ENCODE measurements around the gene CCDC28A.

Gene CCDC28A

DNA sequence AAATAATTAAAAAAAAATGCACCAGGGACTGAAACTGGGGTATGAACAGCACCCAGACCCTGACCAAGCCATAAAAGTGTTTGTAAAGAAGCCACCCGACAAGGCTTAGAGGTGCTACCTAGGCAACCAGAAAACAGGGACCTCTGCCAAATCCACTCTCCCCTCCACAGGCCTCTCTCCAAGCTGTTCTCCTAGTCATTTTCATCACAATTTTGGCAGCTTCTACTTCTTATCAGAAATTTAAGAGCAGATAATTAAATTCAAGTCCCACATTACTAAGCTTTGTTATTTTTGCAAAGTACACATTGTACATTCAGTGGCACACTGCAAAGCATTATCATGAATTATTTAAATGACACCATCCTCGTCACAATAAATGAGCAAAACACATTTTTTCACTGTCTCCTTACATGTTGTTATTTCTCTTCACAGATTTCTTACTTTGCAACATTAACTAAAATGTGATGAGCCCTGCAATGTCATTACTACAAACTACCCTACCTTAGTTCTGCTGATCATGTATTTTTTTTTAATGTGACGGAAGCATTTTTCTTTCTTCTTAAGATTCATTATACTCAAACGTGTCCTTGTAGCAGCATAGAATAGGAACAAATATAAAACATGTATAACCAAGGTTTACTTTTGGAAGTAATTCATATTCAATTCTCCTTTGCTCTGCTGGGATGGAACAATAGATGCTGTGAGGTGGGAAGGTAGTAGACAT is 60.4 kb downstream of the CCDC28A start:
- no peak for DNase-seq (ENCODE audit: low read depth in 3 of 3)

DNA sequence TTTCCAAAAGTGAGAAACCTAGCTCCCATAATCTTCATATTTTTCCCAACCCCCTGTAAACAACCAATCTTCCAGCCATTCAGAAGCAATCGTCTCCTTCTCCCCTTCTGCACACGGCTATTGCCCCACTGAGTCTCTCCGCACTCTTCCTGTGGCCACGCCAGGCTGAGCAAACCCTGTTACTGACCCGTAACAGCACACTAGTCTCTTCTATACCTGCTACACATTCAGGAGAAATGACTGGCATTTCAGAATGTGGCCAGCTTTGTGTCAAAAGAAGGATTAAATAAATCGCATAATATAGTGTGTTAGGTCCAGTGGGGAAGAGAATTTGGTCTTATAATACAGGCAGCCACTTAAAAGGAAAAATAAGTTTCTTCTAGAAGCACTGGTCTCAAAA is 63.7 kb downstream of the CCDC28A start:
- DNase-seq (ENCODE audit: low read depth in 3 of 3) = no peak
